T-helper 22 cell (primary cell): ENCODE data around the gene MSRB3.
"Not testable (repeated sequence)": the region's sequence is repeated elsewhere in the genome, so short reads cannot be mapped to it uniquely, and the experiment has no call there.

ENCODE experiments used
- DNase-seq: peaks from one replicate; pipeline ENCODE4 v3.0.0-alpha.2; 2020; ENCODE audit warnings: low read depth

The MSRB3 gene

GRCh38 chr12:65458718-65459117 is 180.2 kb downstream of the MSRB3 start:
- no peak for DNase-seq

- no peak for DNase-seq
Measured at GRCh38 chr12:65459545-65459944, 181.1 kb downstream of the MSRB3 start.

GRCh38 chr12:65460063-65460462 is 181.6 kb downstream of the MSRB3 start:
- DNase-seq, result no peak

- DNase-seq, result no peak
Measured at GRCh38 chr12:65461017-65461416, 182.5 kb downstream of the MSRB3 start.

GRCh38 chr12:65462484-65462883 is 184.0 kb downstream of the MSRB3 start:
- no peak for DNase-seq

- DNase-seq, result no peak
Measured at GRCh38 chr12:65463082-65463481, 184.6 kb downstream of the MSRB3 start.

GRCh38 chr12:65463611-65464010 is 185.1 kb downstream of the MSRB3 start:
- no peak for DNase-seq

GRCh38 chr12:65464930-65465329 is 186.4 kb downstream of the MSRB3 start:
- no peak for DNase-seq

- no peak for DNase-seq
Measured at GRCh38 chr12:65465766-65466547, 187.5 kb downstream of the MSRB3 start.

GRCh38 chr12:65466911-65467310 is 188.4 kb downstream of the MSRB3 start:
- no peak for DNase-seq

- no peak for DNase-seq
Measured at GRCh38 chr12:65470256-65470655, 191.8 kb downstream of the MSRB3 start.

GRCh38 chr12:65472079-65472478 is 193.6 kb downstream of the MSRB3 start:
- DNase-seq, result no peak

- no peak for DNase-seq
Measured at GRCh38 chr12:65474831-65475230, 196.3 kb downstream of the MSRB3 start.

GRCh38 chr12:65477721-65478120 is 199.2 kb downstream of the MSRB3 start:
- no peak for DNase-seq

- DNase-seq, result not testable (repeated sequence)
Measured at GRCh38 chr12:65483891-65484516, 205.5 kb downstream of the MSRB3 start.

GRCh38 chr12:65488197-65488596 is 209.7 kb downstream of the MSRB3 start:
- DNase-seq, result no peak

GRCh38 chr12:65490250-65490649 is 211.8 kb downstream of the MSRB3 start:
- DNase-seq, result no peak

- no peak for DNase-seq
Measured at GRCh38 chr12:65492998-65493912, 214.8 kb downstream of the MSRB3 start.

- DNase-seq, result no peak
Measured at GRCh38 chr12:65493913-65494245, 215.4 kb downstream of the MSRB3 start.

- no peak for DNase-seq
Measured at GRCh38 chr12:65494537-65494936, 216.1 kb downstream of the MSRB3 start.

- DNase-seq, result no peak
Measured at GRCh38 chr12:65495233-65495632, 216.8 kb downstream of the MSRB3 start.

GRCh38 chr12:65496617-65497016 is 218.1 kb downstream of the MSRB3 start:
- no peak for DNase-seq

- no peak for DNase-seq
Measured at GRCh38 chr12:65497660-65498059, 219.2 kb downstream of the MSRB3 start.
